Colonic mucosa (tissue), 4 donors: Measurements from ENCODE around the gene GABARAPL1. TPM values are rescaled to one million over a fixed set of nuclear protein-coding genes. Genes with fewer than 3 reads are reported as not detected.
"Not testable (repeated sequence)": the region's sequence is repeated elsewhere in the genome, so short reads cannot be mapped to it uniquely, and the experiment has no call there.

Experiments
- DNase-seq: peaks from one replicate; pipeline ENCODE4 v3.0.0-alpha.2; 2020
- H3K27ac ChIP-seq: fragments of 200-600 bp; one replicate; pipeline ENCODE4 v1.8.0; 2021
- H3K27me3 ChIP-seq: fragments of 200-600 bp; one replicate; pipeline ENCODE4 v1.8.0; 2021
- H3K36me3 ChIP-seq: fragments of 200-600 bp; one replicate; pipeline ENCODE4 v1.8.0; 2021
- H3K4me1 ChIP-seq: fragments of 200-600 bp; one replicate; pipeline ENCODE4 v1.8.0; 2021; ENCODE audit warnings: mild to moderate bottlenecking
- H3K4me3 ChIP-seq: fragments of 200-600 bp; one replicate; pipeline ENCODE4 v1.8.0; 2021
- H3K9ac ChIP-seq, 2 donors: one replicate each; pipeline ENCODE4 v1.7.0; 2013; ENCODE audit warnings: control low read depth in 2 of 2, low read depth in 2 of 2, low read length in 2 of 2
- H3K9me3 ChIP-seq: fragments of 200-600 bp; one replicate; pipeline ENCODE4 v1.8.0; 2021
- CTCF ChIP-seq: fragments of 200-600 bp; IDR thresholded peaks from one replicate; pipeline ENCODE4 v1.8.0; 2022; ENCODE audit warnings: antibody characterized with exemption, mild to moderate bottlenecking
- intact Hi-C: fragments of 100-400 bp; cut with DNase I; formaldehyde crosslinking; loops from one replicate; pipeline ENCODE4 v1.14.1; 2022
- total RNA-seq, 2 donors: library from RNA; stranded (reverse); fragmentation: NEBNext Ultra II Directional in 1 of 2; extraction: Animal tissue kit (Norgen Biotek cat#: 25700) in 1 of 2; gene quantifications; one replicate each; pipeline ENCODE4 v1.2.1, GENCODE V29; 2021
- donor health status: healthy.
- donor health status: DM: no; HTN: no; CAD: no.
- donor health status: DM: no; HTN: no; CAD: no.

GABARAPL1 gene
- total RNA-seq, 2 donors from 2014 or later: 12.8 to 42.8 TPM

- Histone ChIP-seq H3K27ac (no peak overlapping the region), H3K36me3 (no peaks in the 10 kb centered on the region), H3K27me3 (no peaks in the 10 kb centered on the region), H3K4me3 (no peak overlapping the region), H3K4me1 (no peaks in the 10 kb centered on the region), H3K9ac (no peak overlapping the region), H3K9me3 (no peaks in the 10 kb centered on the region)
- TF ChIP-seq CTCF: no peak
- intact Hi-C loops: no loop called here
- no peak for DNase-seq
These were observed 30.2 kb upstream of the GABARAPL1 start for GRCh38 chr12:10182354-10183049.

- intact Hi-C loops: no loop called here
- DNase-seq: no peak
- no peaks in the 10 kb centered on the region for H3K36me3 ChIP-seq
- no peak overlapping the region for H3K27ac ChIP-seq
- no peak overlapping the region for H3K4me3 ChIP-seq
- no peak overlapping the region for H3K9ac ChIP-seq
- H3K9me3 ChIP-seq: no peaks in the 10 kb centered on the region
- H3K4me1 ChIP-seq: no peaks in the 10 kb centered on the region
- TF ChIP-seq CTCF: no peak
- no peaks in the 10 kb centered on the region for H3K27me3 ChIP-seq
These were observed 28.3 kb upstream of the GABARAPL1 start for GRCh38 chr12:10184261-10184843.

- intact Hi-C loops: no loop called here
- no peaks in the 10 kb centered on the region for H3K4me1 ChIP-seq
- peak; percentile 22 for DNase-seq
- no peak overlapping the region for H3K9ac ChIP-seq
- H3K36me3 ChIP-seq: no peaks in the 10 kb centered on the region
- H3K4me3 ChIP-seq: no peak overlapping the region
- TF ChIP-seq CTCF: no peak
- no peaks in the 10 kb centered on the region for H3K27me3 ChIP-seq
- no peaks in the 10 kb centered on the region for H3K9me3 ChIP-seq
- no peak overlapping the region for H3K27ac ChIP-seq
These were observed 26.4 kb upstream of the GABARAPL1 start for GRCh38 chr12:10186299-10186698.

GRCh38 chr12:10186958-10187357, 25.7 kb upstream of the GABARAPL1 start:
- H3K4me3 ChIP-seq, H3K36me3 ChIP-seq, H3K27me3 ChIP-seq, H3K27ac ChIP-seq, H3K9me3 ChIP-seq, DNase-seq, H3K9ac ChIP-seq, intact Hi-C loops, H3K4me1 ChIP-seq: not testable (repeated sequence)

GRCh38 chr12:10189653-10190052, 23.0 kb upstream of the GABARAPL1 start:
- no peak for DNase-seq
- Histone ChIP-seq H3K9me3 (no peaks in the 10 kb centered on the region), H3K36me3 (no peaks in the 10 kb centered on the region), H3K27me3 (no peaks in the 10 kb centered on the region), H3K4me1 (no peaks in the 10 kb centered on the region), H3K27ac (no peak overlapping the region), H3K4me3 (no peak overlapping the region), H3K9ac (no peak overlapping the region)
- intact Hi-C loops: loop anchor here (2.0 kb wide), 1 partner anchor 37 kb away; no protein-coding TSS in a partner anchor
- no peak for TF ChIP-seq CTCF
